GM21717 (cell line): ENCODE results near the gene OR8G5.

Experiments used
- ATAC-seq: cut with Tn5 transposase; IDR thresholded peaks from one replicate; pipeline ENCODE4 v1.9.1; 2021; ENCODE audit warnings: mild to moderate bottlenecking, moderate library complexity; ENCODE audit not compliant: unreplicated experiment

OR8G5 gene

GRCh38 chr11:124285610-124286344 lies 29.6 kb downstream of the OR8G5 start:
- no peak for ATAC-seq

GRCh38 chr11:124294687-124295086 lies 38.5 kb downstream of the OR8G5 start:
- no peak for ATAC-seq

GRCh38 chr11:124296016-124296415 lies 39.8 kb downstream of the OR8G5 start:
- ATAC-seq, result no peak

- ATAC-seq, result no peak
Observed at GRCh38 chr11:124297921-124298320, 41.7 kb downstream of the OR8G5 start.

GRCh38 chr11:124301548-124301947 lies 45.4 kb downstream of the OR8G5 start:
- no peak for ATAC-seq

GRCh38 chr11:124302347-124303125 lies 46.4 kb downstream of the OR8G5 start:
- ATAC-seq, result no peak

- no peak for ATAC-seq
Observed at GRCh38 chr11:124307093-124307492, 50.9 kb downstream of the OR8G5 start.

GRCh38 chr11:124310721-124311120 lies 54.5 kb downstream of the OR8G5 start:
- no peak for ATAC-seq

- no peak for ATAC-seq
Observed at GRCh38 chr11:124311269-124311668, 55.1 kb downstream of the OR8G5 start.

- no peak for ATAC-seq
Observed at GRCh38 chr11:124311670-124312069, 55.5 kb downstream of the OR8G5 start.

- ATAC-seq, result no peak
Observed at GRCh38 chr11:124313131-124313530, 57.0 kb downstream of the OR8G5 start.

GRCh38 chr11:124313849-124314248 lies 57.7 kb downstream of the OR8G5 start, which contains the start of gene OR8D1:
Gene OR8D1 (minus strand): TSS chr11:124313949. CDS start chr11:124310766, 3,183 bp downstream.
- no peak for ATAC-seq

GRCh38 chr11:124315052-124315451 lies 58.9 kb downstream of the OR8G5 start:
- no peak for ATAC-seq
